Measurements from ENCODE around the gene ARHGAP33.

The ARHGAP33 gene

DNA sequence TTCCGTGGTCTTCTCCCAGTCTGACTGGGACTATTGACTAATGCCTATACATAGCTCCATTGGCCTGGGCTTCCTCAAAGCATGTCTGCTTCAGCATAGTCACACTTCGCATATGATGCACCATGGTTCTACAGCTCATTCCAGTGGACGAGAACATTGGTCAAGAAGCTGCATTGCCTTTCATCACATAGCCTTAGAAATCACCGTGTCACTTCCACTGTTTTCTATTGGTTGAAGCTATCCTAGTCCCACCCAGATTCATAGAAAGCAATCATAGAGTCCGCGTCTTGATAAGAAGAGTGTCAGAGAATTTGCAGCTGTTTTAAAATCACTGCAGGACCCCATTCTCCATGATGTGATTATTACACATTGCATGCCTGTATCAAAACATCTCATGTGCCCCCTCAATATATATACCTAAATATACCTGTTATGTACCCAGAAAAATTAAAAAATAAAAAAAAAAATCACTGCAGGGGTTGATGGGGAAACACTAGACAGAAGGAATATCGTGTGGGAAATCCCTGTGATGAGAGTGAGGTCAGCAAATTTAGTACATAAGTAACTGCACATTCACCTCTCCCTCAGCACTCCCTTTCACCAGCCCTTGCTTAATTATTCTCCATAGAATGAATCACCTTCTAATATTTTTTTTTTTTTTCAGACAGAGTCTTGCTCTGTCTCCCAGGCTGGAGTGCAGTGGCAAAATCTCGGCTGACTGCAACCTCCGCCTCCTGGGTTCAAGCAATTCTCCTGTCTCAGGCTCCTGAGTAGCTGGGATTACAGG is 2.2 kb upstream of the ARHGAP33 start:
- no peak for DNase-seq (ENCODE audit: insufficient read length, low spot score)

DNA sequence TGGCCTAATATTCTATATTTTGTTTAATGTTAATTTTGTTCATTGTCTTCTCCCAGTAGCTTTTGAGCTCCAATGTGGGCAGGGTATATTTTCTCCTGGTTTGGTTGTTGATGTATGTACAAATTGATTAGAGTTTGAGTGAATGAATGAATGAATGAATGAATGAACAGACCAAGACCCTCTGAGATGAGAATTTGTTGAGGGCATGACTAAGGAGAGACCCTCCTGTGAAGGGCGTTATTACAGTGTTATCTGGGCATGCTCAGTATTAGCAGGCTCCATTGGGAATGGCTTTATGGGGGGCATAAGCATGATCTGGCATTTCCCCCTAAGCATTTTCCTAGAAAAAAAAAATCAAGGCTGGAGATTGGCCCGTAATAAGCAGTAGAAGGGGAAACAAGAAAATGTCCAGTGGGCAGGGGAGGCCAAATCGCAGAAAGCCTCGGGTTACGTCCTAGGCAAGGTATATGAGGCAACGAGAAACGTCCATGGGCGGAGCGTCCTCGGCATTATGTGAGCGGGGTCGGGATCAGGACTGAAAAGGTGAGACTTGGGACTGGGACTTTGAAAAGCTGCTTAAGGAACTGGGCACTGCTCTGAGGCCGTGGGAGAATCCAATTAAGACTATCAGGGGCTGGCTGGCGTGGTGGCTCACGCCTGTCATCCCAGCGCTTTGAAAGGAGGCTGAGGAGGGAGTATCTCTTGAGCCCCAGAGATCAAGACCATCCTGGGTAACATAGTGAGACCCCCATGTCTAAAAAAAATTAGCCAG is 904 bp upstream of the ARHGAP33 start:
- FAIRE-seq = no peak
- TF ChIP-seq, protein P1, sequence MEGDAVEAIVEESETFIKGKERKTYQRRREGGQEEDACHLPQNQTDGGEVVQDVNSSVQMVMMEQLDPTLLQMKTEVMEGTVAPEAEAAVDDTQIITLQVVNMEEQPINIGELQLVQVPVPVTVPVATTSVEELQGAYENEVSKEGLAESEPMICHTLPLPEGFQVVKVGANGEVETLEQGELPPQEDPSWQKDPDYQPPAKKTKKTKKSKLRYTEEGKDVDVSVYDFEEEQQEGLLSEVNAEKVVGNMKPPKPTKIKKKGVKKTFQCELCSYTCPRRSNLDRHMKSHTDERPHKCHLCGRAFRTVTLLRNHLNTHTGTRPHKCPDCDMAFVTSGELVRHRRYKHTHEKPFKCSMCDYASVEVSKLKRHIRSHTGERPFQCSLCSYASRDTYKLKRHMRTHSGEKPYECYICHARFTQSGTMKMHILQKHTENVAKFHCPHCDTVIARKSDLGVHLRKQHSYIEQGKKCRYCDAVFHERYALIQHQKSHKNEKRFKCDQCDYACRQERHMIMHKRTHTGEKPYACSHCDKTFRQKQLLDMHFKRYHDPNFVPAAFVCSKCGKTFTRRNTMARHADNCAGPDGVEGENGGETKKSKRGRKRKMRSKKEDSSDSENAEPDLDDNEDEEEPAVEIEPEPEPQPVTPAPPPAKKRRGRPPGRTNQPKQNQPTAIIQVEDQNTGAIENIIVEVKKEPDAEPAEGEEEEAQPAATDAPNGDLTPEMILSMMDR (IDR thresholded peaks at IDR 0.05; ENCODE audit: insufficient read depth, missing control alignments) = no peak
- DNase-seq (ENCODE audit: insufficient read length, low spot score) = no peak

More for the DNA sequence above, 2.2 kb upstream of the ARHGAP33 start:
- TF ChIP-seq, protein P1 (IDR thresholded peaks at IDR 0.05; ENCODE audit: insufficient read depth, missing control alignments) = no peak
- FAIRE-seq = no peak

DNA sequence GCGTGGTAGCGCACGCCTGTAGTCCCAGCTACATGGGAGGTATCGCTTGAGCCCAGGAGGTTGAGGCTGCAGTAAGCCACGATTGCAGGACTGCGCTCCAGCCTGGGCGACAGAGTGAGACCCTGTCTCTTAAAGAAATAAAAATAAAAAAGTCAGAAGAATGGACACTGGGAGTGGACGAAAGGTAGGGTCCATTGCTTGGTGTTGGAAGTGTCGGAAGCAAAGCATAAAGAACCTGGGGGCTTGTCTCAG is 392 bp upstream of the ARHGAP33 start:
- FAIRE-seq (no peak), DNase-seq (ENCODE audit: insufficient read length, low spot score) (no peak)
- TF ChIP-seq, protein P1 (IDR thresholded peaks at IDR 0.05; ENCODE audit: insufficient read depth, missing control alignments) = no peak

DNA sequence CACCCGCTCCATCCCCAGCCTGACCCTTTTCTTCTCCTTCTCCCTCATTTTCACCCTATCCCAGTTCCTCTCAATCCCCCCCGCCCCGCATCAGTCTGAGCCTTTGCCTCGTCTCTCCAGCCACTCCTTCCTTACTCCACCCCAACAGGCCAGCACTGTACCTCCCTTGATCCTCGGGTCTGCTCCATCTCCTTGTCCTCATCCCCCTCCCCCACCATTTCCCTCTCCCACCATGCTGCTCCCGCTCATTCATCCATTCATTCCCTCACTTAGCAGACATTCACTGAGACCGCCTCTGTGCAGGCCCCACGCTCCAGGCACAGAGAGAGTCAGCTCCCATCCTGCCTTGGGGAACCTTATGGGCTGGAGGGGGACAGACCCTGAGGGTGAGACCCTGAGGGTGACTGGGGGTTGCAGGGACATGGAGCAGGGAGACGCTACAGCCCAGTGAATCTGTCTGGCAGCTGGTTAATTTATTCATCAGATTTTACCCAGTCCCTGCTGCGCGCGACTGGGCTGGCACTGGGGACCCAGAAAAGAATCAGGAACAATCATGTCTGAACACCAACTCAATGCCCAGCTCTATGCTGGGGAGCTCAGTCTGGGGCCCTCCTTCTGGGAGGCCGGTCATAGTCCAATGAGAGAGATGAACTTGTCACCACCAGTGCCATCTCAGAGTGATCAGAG is 881 bp downstream of the ARHGAP33 start:
- FAIRE-seq (no peak), DNase-seq (ENCODE audit: insufficient read length, low spot score) (no peak)
- TF ChIP-seq, protein P1 (IDR thresholded peaks at IDR 0.05; ENCODE audit: insufficient read depth, missing control alignments) = no peak

DNA sequence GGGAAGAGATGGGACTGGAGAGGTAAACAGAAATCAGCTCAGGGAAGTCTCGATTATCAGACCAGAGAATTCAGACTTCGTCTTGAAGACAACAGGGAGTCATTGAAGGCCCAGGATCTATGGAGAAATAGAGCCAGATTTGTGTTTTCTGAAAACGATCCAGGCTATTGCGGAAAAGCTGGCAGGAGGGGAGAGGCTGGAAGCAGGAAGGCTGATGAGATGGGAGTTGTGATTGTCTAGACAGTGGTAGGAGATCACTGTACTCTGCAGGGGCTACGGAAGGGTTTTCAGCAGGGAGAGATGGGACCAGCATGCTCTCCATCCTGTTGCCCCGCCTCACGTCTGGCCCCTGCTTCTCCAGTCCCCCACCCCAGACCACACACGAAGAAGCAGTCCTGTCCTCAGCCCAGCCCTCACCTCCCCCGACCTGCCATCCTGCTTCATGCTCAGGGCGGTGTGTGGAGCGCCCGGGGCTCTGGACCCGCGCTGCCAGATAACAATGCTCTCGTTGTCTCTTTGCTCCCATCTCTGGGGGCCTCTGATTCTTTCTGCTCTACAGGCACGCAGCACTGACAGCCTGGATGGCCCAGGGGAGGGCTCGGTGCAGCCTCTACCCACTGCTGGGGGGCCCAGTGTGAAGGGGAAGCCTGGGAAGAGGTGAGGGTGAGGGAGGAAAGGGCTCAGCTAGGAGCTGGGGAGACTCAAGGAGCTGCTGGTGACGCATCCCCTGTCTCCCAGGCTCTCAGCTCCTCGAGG is 1.9 kb downstream of the ARHGAP33 start:
- FAIRE-seq = no peak
- TF ChIP-seq, protein P1 (IDR thresholded peaks at IDR 0.05; ENCODE audit: insufficient read depth, missing control alignments) = no peak
- DNase-seq (ENCODE audit: insufficient read length, low spot score) = no peak

DNA sequence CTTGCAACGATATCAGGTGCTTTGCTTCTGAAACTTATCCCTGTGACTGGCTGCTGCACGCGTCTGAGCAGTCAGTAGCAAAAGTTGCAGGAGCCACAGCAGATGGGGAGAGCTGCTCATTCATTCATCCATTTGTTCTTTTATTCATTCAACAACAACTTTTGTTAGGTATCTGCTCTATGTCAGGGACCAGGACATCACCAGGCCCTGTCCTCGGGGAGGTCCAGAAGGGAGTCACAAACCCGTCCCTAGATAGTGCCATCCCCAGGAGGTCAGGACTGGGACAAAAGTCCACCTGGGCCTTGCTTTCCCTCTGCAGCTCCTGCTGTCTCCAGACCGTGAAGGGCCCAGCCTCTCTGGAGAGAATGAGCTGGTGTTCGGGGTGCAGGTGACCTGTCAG is 2.6 kb downstream of the ARHGAP33 start:
- DNase-seq (ENCODE audit: insufficient read length, low spot score) (no peak), FAIRE-seq (no peak)
- TF ChIP-seq, protein P1 (IDR thresholded peaks at IDR 0.05; ENCODE audit: insufficient read depth, missing control alignments) = no peak
